Endothelial cell of hepatic sinusoid (primary cell): ENCODE results near the gene GRM7.

ENCODE experiments used
- in situ Hi-C: cut with HindIII; loops from 2 replicates; pipeline ENCODE4 v1.10.0; 2017; ENCODE audit warnings: low sequenced_read_pairs

The GRM7 gene

DNA sequence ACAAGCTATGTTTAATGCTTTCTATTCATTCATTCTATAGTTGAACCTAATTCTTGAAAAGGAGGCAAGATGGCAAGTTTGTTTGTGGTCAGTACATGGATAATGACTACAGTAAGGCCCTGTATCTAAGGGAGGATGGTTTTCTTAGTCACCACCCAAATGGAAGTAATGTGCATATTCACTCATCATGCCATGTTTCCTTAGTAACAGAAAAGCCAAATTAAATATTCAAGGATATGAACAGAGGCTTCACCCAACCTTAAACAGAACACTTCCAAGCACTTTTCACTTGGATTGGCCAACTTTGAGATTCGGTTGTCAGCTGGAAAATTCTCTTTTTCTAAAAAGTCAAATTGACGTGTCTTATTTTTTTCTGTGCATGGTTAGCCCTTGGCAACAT lies 835.4 kb downstream of the GRM7 start:
- in situ Hi-C loops = no loop called here

DNA sequence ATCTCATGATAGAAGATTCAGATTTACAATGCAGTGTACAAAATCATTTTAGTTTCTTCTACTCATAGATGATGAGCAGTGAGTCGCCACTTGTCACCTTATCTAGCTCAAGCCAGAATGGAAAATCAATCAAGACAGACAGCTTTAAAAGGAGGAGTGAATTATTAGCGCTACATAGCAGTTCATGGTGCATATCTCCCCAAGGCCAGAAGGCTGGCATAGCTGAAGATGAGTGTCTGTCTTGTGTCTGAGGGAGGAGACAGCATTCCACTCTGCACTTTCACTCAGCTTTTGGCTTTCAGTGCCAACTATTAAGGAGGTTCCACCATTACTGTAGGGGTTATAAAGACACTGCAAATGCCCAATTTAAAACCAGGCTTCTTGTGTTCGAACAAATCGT lies 836.6 kb downstream of the GRM7 start:
- in situ Hi-C loops = no loop called here

DNA sequence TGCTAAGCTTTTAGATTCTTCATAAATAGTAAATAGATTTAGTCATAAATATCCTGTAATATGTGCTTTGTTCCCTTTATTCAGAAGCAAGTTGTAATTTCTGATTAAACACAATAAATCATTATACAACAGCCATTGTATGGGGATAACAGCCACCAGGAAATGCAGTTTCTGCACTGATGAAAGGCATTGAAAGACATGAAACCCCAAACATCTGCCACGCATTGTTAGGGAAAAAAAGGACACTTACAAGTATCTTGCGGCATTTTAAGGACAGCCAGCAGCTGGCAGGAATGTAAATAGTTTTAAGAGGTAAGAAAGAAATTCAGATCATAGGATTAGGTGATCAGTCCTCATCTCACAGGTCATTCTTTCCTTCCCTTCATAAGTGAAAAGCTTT lies 839.6 kb downstream of the GRM7 start:
- in situ Hi-C loops = loop anchor here (10.0 kb wide), 1 partner anchor 56 kb away; no protein-coding TSS in a partner anchor

DNA sequence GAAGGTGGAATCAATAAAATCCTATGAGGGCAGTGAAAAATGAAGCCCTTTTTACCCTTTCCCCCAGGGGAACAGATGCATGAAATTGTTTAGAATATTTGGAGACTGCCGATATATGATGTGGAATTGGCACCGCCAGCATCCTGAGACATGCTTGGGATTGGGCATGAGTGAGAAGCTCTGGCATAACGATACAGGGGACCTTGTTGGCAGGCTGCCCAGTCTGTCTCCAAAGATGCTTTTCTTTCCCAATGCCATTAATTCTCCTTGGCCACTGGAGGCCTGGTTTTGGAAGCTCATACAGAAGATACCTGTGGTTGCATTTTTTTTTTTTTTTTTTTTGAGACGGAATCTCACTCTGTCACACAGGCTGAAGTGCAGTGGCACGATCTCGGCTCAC lies 840.1 kb downstream of the GRM7 start:
- in situ Hi-C loops = loop anchor here (10.0 kb wide), 1 partner anchor 56 kb away; no protein-coding TSS in a partner anchor

DNA sequence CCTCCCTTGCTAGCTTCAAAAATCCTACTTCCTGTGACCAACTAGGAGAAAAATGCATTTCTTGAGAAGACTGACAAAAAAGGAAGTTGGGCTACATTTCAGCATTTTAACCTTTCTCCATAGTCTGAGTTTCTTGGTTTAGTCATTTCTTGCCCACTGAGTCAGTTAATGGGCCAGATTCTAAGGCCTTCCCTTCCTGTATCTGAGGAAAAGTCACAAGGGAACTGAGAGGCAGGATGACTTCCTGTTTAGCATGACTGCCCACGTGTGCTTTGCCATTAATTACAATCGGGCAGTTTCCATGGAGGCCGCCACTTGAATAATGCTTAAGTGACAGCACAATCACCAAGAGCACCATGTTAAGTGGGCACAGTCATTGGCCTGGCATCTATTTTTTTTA lies 846.3 kb downstream of the GRM7 start:
- in situ Hi-C loops = loop anchor here (10.0 kb wide), 1 partner anchor 62 kb away; no protein-coding TSS in a partner anchor

DNA sequence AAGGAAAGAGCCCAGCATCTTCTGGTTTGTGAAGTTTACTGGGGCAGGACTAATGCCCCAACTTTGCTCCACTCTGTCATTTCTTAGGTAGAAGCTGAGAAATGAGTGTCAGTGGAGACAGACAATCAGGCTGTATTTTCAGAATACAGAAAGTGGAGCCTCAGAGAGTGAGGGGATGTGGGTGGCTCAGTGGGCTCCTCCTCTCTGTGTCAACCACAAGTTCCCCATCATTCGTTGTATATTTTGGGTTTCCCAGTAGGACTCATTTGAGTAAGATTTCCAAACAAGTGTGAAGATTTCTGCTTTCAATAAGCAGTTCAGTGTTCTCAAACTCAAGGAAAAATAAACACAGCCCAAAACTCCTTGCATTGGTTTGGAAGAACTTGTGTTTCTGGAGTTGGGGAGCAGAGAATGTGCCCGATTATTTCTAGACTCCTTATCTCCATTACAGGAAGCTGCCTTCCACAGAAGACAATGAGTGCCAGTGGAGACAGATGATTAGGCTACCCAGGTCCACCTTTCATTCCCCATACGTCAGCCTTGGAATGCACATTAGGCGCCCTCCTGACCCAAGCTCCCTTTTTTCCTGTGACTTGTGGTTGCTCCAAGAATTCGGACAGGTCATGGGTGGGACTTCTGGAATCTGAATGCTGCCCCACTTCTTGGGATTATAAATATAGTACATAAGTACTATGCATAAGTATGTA lies 848.6 kb downstream of the GRM7 start:
- in situ Hi-C loops = loop anchor here (10.0 kb wide), 1 partner anchor 65 kb away; no protein-coding TSS in a partner anchor

DNA sequence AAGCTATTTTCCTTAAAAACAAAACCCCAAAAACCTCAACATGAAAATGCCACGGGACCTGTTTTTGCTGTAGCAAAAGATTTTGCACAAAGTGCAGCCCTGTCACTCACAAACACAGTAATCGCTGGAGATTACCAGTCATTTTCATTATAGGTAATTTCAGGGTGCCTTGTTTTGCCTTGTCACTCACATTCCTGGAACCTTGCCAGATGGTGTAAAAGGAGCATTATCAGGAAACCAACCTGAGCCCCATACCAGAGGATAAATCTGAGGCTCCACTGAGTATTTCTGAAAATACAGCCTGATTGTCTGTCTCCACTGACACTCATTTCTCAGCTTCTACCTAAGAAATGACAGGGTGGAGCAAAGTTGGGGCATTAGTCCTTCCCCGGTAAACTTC lies 849.4 kb downstream of the GRM7 start:
- in situ Hi-C loops = no loop called here

DNA sequence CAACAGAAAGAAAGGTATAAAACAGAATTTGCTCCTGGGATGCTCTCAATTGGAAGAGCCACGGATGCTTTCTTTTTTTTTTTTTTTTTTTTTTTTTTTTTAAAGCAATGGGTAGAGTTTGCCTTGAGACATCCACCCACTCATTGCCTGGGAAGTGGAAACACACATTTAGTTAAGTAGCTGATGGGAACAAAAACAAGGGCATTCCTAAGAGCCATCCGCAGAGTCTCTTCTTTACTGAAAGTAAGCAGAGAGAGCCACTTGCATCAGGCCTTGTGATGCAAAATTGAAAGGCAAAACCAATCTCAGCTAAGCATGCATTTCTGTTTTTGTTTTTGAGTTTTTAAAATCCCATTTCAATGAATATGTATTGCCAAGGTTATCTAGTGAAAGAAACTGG lies 852.8 kb downstream of the GRM7 start:
- in situ Hi-C loops = no loop called here

DNA sequence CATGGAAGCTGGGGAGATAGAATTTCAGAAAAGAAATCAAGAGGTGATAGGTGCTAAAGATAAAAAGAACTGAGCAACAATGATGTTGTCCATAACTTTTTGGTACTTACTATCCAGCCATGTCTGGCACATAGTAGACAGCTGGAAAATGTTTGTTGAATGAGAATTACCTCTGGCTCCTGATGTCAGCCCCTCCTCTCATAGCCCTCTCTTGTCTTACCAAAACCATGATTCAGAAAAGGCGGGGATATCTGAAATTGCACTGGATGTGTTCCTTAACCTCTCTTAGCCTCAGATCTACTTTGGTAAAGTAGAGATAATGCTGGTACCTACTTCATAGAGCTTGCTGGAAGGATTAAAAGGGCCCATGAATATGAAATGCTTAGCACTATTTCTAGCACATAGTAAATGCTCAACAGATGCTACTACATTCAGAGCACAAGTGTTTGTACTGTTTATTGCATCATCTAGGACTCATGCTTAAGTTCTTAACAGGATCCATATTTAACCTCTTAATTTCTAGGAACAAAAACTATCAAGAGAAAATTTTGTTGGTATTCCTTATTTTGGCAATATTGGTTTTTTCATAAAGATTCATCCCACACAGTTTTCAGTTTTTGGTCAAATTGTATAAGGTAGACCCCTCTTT lies 859.9 kb downstream of the GRM7 start:
- in situ Hi-C loops = no loop called here

DNA sequence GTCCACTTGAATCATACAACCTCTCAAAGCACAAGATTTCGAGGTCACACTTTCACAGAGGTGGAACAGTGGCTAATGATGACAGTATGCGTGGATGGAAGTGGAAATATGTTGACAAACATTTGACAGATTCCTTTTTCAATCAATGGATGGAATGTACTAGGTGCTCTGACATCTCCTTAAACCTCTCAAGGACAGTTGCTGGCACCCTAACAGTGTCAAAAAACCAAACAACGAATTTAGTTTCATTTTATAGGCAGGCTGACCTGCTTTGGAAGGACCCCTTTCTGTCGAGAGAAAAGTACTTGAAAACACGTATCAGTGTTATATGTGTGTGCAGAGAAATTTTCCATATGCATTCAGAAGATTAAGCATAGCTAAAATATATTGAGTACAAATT lies 861.0 kb downstream of the GRM7 start:
- in situ Hi-C loops = no loop called here

DNA sequence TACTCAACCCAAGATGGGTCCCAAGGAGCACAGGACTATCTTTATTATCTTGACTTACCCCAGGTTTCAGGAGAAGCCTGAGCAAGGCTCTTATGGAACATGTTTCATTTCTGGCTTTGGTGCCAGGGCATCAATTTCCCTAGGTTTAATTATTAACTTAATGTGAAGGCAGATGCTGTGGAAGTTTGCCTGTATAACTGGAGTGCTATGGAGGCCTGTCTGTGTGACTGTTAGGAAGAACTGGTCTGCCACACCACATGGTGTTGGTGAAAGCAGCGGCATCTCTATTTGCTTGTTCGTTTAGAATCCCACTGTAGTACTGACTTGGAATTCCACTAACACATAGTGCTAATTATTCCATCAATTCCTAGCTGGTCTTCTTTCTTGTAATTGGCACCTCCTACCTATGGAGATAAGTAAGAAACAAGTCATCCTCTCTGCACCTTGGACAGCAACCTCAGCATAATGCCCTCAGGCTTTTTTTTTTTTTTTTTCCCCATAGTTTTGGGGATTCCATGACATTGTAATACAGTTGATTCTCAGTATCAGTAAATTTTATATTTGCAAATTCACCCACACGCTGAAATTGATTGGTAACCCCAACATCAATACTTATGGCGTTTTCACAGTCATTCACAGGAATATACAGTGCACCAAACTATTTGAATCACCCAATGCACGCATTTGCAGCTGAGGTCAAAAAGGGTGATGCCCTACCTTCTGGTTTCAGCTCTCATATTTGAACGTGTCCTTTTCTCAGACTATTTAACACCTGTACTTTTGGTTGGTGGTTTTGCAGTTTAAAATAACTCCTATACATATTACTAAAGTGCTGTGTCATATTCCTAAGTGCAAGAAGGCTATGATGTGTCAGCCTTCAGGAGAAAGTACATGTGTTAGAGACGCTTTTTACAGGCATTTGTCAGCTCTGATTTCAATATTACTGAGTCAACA lies 867.9 kb downstream of the GRM7 start:
- in situ Hi-C loops = no loop called here

DNA sequence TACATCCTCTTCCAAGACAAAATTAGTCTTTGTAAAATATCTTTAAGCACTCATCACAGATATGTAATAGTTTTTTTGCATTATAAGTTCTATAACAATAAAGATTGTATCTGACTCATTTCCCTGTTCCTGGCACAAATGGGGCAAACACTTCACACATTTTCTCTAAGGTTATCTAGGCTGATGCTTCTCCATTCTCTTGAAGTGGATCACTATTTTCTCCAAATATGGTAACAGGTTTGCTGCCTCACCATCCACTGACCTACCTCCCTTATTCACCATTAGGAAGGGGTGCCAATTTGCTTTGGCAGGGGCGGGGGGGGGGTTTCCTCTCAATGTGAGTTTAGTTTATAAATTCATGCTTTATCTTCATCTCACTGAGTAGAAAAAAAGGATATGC lies 873.0 kb downstream of the GRM7 start:
- in situ Hi-C loops = no loop called here

DNA sequence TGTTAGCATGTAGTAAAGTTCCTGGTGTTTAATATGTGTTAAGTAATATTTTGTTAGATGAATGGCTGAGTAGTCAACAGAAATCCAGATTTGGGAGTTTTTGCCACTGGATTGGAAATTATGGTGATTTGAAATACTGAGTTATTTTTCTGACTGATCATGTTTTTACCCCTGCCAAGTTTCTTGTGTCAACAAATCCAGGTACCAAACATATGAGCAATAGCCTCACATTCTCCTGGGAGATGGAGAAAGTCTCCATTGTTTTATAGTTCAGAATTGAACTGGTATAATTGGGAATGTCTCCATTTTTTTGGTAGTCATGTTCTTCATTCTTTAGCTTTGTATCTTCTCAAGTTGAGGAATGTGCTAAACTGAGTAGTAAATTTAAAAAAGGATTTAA lies 873.5 kb downstream of the GRM7 start:
- in situ Hi-C loops = no loop called here

DNA sequence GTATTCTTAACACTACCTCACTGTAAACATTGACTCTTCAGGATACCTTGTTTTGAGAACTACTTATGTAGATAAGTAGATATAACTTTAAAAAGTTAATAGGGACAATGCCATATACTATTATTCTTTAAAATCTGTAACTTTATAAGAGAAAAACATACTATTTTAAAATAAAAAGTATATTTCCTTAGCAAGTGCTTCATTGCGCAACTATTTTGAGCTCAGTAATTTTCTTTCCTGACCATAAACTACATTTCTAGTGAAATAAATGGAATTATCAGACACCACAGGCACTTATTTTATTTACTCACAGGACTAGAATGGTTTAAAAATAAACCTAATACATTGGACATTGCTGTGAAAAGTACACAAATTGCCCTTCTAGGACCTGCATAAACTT lies 876.3 kb downstream of the GRM7 start:
- in situ Hi-C loops = no loop called here

DNA sequence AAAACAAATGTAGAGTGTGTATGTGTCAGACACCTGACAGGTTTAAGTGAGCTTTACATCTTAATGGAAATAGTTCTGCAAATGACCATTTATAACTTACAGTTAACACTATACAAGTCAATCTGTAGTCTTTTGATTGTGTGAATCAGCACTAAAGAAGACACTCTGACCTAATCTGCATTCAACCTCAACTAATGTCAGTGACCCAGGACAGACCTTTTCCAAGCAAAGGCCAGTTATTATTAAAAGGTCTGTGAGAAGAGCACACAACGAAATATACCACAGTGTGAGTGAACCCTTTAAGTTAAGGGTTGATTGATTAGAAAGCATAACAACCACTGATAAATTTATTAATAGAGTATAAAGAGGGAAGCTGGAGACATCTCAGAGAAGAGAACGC lies 878.8 kb downstream of the GRM7 start:
- in situ Hi-C loops = no loop called here

DNA sequence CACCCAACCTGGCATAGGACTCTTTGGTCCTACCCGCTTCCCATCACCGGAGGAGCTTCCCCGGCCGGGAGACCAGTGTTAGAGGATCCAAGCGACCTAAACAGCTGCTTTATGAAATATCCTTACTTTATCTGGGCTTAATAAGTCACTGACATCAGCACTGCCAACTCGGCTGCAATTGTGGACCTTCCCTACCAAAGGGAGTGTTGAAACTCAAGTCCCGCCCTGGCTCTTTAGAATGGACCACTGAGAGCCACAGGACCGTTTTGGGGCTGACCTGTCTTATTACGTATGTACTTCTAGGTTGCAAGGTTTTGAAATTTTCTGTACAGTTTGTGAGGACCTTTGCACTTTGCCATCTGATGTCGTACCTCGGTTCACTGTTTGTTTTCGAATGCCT lies 879.5 kb downstream of the GRM7 start:
- in situ Hi-C loops = no loop called here

DNA sequence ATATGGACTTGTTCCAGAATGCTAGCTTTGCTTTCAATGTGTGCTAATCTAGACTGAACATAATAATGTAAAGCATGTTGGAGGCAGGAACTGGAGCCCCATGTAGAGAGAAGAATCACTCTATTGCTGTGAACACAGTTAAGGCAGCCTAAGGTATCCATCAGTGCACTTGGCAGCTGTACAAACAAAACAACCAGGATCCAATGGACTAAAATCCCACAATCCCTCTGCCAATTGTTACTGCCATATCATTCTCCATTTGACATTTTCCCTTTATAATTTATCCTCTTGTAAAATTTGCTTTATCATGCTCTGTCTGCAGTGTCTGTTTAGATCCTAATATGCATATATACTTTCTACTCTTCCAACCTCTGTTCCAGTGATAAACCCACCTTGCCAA lies 883.9 kb downstream of the GRM7 start:
- in situ Hi-C loops = no loop called here

DNA sequence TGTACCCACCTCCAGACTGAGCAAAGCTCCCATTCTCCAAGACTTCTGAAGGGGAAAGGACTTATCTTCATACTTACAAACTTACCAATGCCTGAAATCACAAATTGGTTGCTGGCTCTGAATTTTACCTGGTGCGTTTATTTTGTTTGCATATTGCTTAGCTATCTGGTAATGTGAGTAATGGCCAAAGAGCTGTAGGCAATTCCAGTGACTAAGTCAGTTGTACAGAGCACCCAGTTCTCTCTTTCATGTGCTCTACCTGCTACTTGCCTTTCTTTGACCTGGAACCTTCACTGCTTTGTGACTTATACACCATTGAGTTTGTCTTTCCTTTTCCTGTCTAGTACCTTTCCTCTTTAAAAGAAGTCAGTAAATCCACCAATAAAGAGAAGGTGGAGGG lies 884.8 kb downstream of the GRM7 start:
- in situ Hi-C loops = no loop called here

DNA sequence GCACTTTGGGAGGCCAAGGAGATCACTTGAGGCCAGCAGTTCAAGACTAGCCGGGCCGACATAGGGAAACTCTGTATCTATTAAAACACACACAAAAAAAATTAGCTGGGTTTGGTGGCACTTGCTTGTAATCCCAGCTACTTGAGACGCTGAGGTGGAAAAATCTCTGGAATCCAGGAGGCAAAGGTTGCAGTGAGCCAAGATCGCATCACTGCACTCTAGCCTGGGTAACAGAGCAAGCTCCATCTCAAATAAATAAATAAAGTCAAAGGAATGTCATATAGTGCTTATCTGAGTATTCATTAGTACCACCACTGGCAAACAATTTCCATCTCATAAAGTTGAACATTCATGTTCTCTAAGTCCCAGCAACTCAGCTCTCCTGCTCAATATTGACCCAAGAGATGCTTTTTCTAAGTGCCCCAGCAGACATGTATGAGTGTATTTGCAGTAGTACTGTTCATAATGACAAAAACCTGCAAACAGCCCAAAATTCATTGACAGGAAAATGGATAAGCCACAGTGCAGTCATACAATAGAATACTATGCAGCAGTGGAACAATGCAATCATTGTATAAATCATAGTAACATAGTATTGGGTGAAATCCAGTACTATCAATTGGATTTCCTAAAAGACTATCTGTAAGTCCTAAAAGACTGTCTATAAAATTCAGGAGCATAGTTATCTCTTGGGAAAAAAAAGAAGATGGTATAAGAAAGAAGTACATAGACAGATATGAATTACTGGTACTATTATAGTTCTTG lies 889.2 kb downstream of the GRM7 start:
- in situ Hi-C loops = no loop called here

DNA sequence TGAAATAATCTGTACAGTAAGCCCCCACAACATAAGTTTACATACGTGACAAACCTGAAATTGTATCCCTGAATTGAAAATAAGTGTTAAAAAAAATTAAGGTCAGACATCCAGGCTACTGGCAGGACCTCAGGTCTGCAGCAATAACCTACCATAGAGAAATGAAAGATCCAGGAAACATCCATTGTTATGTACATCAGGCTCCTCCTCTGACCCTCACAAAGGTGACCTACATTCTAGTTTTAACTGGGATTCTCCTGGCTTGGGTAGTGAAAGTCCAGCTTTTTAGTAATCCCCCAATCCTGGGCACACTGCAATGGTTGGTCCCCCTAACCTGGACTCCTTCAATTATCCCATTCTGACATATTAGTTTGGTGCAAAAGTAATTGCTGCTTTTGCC lies 891.1 kb downstream of the GRM7 start:
- in situ Hi-C loops = no loop called here
